ENCODE data around the gene RGS9.
A peak's percentile ranks its signal among the peaks of the same experiment; 100 is the strongest.
"Not testable (repeated sequence)": the region's sequence is repeated elsewhere in the genome, so short reads cannot be mapped to it uniquely, and the experiment has no call there.

The RGS9 gene

DNA sequence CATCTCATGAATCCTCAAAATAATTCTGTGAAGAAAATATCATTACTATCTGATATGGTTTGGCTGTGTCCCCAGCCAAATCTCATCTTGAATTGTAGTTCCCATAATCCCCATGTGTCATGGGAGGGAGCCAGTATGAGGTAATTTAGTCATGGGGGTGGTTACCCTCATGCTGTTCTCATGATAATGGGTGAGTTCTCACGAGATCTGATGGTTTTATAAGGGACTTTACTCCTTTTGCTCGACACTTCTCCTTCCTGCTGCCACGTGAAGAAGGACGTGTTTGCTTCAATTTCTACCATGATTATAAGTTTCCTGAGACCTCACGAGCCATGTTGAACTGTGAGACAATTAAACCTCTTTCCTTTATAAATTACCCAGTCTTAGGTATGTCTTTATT is 20.7 kb upstream of the RGS9 start:
- DNase-seq, result not testable (repeated sequence)

DNA sequence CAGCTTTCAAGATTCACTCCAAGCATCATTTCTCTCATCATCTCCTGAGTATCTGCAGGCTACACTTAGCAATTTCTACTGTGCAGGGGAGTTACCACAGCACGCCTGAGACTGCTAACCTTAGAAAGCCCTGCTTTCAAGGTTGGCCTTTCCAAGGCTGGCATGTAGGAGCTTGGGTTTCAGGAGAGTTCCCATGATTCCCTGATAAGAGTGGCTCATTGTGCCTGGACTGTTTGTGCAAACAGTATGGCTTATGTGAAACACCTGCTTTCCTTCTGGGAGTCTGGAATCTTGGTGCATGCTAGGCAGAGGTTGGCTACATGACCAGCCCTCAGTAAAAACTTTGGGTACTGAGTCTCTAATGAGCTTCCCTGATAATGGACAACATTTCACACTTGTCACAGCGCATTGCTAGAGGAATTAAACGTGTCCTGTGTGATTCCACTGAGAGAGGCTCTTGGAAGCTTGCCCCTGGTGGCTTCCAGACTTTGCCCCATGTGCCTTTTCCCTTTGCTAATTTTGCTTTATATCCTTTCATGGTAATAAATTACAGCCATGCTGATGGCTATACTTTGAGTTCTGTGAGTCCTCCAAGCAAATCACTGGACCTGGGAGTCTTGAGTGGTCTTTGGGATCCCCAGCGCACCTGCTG is 19.7 kb upstream of the RGS9 start:
- DNase-seq, result no peak

DNA sequence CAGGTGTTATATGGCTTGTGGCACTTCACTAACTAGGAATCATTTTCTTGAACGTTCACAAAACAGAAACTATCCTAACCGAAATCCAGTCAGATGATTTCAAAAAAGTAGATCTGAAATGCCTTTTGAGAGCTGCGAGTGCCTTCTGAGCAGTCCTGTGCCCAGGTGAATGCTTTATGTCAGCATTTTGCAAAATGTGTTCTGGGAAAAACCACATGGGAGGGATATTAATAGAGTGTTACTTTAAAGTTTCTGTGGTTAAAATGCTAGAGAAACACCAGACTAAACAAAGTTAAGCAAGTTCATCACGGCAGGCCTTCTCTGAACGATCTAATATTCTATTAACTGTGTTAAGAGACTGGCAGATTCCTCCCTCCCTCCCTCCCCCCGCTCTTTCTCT is 15.8 kb upstream of the RGS9 start:
- no peak for DNase-seq

DNA sequence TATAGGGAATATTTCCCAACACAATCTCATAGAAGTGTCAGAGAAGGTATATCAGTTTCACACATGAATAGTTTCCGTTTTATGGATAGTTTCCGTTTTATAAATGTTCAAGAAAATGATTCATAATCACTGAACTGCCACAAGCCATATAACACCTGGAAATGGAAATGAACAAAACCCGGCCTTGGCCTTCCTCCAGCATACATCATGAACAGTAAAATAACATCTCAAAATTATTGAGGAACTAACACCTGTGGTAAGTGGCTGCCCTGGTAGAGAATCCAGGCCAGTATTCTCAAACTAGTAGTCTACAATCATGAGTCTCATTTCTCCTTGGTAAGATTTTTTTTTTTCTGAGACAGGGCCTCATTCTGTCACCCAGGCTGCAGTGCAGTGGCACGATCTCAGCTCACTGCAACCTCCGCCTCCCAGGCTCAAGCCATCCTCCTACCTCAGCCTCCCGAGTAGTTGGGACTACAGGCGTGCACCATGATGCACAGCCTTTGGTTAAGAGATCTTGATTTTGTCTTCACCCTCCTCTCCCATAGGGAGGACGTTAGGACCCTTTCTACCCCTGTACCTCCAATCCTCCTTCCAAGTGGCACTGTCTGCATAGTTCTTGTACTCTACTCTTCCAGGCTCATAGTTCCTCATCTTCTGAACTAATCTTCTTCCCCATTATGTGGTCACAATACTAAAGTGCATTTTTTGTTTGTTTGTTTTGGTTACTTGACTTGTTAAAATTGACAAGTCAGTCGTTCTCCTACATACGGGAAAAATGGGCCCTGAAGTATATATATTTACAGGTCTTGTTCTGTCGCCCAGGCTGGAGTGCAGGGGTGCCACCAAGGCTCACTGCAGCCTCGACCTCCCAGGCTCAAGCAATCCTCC is 15.0 kb upstream of the RGS9 start:
- DNase-seq, result no peak

DNA sequence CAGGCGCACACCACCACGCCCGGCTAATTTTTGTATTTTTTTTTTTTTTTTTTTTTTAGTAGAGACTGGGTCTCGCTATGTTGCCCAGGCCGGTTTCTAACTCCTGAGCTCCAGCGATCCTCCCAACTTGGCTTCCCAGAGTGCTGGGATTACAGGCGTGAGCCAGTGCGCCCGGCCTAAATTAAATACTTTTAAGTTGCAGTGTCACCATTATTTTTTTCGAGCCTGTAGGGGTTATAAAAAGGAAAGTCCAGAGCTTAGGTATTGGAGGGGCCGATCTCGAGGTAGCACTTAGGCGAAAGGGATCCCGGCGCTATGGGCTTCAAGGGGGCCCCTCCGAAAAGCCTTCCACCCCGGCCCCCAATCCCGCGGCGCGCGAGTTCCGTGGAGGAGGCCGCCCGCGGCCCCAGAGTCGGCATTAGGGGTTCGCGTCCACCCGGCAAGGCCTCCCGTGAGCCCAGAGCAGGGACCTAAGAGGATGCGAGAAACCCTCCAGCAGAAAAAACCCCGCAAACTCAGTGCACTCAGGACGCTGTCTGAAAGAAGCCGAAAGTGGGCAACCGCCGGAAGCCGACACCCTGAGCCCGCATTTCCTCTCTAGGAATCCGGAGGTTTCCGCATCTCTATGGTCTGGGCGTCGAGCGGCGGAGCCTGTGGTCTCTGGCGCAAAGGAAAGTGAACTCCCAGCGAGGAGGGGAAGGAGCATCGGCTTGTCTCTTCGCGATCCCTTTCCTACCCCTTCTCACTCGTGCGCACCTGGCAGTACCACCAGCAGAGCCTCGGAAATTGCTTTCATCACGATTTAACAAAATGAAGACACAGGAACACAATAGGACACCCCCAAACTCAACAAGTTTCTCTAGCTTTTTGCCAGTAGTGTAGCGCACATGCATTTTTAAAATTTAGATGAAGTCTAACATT is 14.1 kb upstream of the RGS9 start:
- peak; percentile 38 for DNase-seq

DNA sequence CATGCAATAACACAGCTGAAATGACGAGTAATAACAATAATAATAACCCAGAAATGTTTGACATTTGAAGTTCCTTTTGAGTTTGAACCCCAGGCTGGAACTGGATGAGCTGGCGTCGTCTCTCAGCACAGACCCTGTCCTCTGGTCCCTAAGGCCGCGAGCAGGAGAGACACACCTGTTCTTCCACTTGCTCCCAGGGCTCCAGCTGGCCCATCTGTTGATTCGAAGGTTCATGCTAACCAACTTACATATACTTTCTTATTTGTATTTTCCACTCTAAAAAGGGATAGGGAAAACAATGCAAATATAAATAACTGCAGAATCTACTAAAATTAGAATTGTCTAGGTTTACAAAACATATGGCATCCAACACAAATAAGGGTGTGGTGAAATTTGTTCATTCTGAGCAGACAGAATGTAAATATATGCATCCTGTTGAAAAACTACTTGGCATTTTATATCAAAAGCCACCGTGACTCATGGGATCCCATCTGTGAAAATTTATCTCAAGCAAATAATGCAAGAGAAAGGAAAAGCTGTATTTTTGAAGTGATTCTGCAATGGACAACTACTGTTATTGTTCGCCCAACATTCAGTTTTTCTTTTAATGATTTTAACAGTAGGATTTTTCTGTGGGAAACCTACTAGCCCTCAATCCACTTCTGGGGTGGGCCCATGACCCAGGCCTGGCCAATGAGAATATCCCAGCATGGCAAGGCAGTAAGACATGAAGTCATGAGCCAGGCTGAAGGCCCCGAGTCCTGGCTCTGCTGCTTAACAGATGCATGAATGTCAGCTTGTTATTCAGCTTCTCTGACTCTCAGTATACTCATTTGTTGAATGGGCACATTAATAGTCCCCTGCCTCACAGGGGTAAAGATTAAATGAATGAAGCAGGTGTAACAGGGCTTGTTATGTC is 13.2 kb upstream of the RGS9 start:
- DNase-seq, result no peak

DNA sequence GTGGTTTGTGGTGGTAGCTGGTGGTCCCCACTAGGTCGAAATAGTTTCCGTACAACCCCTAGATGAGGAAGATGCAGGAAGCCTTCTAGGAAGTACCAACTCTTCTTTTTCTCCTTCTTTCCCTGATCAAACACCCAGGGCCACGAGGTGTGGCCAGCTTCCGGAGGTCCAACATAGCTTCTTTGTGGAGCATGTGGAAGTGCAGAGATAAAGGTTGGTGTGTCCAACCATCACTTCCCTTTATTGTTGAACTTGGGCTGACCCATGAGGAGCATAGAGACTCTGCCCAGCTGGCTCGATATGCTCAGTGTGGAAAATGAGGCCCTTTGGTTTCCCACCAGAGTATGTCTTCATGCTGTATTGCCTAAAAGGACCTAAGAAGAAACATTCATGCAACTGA is 6.3 kb upstream of the RGS9 start:
- DNase-seq, result no peak

DNA sequence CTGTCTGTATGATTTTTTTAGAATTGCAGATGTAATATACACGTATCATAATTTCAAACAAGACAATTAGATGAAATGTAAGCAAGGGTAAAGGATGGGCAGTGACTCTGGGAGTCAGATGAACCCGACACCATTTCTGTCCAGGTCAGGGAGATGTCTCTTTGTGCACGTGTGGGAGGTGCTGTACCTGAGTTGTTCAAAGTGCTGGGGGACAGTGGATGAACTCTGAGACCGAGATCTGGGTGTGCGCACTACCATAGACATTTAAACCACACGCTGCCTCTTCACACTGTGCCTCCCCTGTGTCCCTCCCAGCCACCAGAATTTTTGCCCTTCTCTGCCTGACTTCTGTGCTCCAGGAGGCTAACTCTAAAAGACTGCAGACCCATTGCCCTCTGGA is 5.9 kb upstream of the RGS9 start:
- no peak for DNase-seq

DNA sequence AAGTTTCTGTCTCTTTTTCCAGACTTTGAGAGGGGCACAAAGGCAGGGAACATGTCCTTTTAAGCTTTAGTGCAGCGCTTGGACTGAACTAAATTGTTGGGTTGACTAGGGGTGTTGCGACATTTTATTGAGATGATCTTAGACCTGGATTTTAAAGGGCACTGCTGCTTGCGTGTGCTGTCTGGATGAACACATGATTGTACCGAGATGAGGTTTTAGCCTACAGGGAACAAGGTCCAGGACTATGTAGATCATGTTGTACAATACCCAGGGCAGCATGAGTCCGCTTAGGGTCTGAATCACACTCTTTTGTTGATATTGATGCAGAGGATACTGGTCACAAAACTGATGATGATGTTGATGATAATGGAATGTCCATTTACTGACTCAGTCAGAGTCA is 5.2 kb upstream of the RGS9 start:
- no peak for DNase-seq

DNA sequence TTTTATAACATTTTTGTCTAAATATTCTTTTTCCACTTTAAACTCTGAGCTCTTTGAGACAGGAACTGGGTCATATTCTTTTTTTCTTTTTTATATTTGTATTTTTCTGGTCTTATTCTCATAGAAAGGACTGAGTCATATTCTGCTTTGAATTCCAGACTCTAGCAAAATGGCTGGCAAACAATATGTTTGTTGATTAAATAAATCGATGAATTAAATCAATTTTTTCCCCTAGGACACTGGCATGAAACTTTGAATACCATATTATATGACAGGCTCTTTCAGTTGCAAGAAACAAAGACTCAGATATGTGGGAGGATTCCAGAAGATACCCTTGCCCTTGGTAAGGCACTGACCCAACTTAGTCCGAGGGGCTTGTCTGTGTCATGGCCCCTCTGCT is 3.1 kb upstream of the RGS9 start:
- no peak for DNase-seq

DNA sequence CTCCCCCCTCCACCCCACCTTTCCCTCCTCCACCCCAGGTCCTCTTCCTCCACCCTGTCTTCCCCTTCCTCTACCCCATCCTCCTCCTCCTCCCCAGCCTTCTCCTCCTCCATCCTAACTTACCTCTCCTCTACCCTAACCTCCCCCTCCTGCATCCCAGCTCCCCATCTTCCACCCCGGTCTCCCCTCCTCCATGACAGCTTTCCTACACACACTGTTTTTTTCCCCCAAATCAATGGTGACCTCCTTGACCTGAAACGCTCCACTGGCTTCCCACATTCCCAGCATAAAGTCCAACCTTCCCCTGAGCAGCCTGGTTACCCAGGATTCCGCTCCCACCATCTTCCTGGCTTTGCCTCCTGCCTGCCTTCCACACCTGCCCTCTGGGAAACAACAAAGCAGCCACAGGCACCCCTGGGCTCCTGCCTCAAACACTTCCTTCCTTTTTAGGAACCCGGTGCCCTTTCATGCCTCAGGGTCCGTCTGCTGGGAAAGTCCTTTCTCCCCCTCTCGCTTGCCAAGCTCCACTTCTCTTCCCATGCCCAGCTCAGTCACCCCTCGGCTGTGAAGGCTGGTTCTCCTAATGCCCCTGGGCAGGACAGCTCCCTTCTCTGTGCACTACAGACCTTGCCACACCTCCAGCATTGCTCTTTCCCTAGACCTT is 2.1 kb downstream of the RGS9 start:
- no peak for DNase-seq

DNA sequence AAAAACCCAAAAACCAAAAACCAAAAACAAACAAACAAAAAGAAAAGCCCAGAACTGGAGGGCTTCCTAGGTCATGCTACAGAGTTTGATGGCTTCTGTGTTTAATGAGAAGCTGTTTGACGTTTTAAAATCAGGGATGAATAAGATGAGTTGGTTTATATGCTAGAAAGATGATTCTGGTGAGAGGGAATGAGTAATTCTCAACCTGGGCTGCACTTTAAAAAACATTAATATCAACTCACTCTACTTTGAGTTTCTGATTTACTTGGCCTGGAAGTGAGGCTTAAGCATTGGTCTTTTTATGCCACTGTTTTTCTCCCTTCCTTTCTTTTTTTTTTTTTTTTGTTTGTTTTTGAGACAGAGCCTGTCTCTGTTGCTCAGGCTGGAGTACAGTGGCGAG is 5.1 kb downstream of the RGS9 start:
- DNase-seq, result no peak

DNA sequence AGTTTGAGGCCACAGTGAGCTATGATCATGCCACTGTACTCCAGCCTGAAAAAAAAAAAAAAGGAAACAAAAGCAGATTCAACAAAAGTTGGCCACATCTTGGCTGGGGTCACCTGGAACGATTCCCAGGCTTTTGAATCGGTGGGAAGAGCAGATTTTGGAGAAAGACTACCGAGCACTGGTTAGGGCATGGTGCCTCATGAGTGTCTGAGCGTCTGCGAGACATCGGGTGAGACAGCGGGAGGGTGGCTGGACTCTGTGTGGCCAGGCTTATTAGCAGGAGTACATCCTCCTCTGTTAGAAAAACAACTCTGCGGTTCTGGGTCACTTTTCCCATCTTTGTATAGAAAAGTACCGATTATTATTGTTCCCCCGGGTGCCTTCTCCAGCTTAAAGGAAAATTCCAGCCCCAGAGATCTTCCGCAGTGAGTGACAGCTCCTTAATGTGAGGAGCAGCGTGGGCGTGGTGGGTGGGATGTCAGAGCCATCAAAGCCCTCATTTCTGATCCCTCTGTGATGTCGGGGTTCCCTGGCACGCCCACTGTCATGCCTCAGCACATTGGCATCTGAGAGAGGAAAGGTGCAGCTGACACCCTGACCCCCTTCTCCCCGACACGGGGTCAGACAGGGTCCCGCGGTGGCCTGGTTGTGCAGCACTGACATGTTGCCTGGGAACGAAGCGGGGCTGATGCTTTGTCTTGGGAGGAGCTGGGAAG is 6.9 kb downstream of the RGS9 start:
- DNase-seq, result no peak

DNA sequence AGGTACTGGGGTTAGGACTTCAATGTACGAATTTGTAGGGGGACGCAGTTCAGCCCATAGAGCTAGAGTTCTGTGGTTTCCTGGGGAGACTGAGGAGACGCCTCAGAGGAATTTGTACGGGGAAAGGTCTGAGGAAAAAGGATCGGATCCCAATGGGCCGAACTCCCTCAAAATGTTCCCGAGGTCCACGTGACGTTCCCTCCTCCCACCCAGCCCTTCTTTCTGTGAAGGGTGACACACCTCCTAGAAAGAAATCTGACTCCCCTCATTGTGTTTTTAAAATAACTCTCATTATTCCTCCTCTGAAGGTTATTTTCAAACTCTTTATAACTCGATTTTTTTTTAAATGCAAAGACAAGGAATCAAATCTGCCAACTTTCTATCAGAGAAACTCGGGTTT is 8.6 kb downstream of the RGS9 start:
- no peak for DNase-seq

DNA sequence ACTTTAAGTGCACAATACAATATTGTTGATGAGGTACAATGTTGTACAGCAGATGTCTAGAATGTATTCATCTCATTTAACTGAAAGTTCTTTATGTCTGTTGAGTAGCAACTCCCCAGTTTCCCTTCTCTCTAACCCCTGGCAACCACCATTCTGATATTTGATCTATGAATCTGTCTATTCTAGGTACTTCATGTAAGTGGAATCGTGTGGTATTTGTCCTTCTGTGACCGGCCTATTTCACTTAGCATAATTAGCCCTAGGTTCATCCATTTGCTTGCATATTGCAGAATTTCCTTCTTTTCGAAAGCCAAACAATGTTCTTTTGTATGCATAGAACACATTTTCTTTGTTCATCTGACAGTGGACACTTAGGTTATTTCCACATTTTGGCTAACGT is 10.8 kb downstream of the RGS9 start:
- no peak for DNase-seq

DNA sequence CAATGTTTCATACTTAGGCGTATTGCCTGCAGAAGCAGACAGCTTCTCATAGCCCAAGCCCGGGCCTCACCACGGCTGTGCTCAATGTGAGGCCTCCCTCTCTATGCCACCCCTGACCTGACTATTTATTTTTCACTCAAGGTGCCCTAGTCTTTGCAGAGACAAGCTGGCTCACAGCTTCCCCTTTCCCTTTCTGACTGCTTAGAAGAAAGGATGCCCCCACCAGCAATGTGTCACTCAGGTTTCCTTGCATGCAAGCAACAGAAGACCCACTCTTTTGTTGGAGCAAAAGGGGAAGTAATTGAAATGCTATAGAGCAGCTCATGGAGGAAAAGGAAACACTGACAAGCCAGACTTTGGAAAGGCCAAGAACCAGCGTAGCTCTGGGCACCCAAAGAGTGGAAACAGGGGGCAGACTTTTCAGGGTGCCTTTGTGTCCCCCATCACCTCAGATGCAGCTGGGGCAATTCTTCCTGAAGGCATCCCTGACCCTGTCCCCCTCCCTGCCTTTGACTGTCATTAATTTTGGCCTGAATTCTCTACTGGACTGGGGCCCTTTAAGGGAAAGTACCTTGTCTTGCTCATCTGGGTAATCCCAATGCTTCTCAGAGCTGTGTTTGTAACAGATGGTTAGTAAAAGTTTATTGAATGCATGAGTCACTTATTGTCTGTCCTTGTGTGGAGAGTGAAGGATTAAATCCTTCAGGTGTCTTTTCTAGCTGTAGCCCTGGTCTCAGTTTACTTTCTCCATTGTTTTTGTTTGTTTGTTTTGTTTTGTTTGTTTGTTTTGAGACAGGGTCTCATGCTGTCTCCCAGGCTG is 17.8 kb downstream of the RGS9 start:
- DNase-seq, result no peak

DNA sequence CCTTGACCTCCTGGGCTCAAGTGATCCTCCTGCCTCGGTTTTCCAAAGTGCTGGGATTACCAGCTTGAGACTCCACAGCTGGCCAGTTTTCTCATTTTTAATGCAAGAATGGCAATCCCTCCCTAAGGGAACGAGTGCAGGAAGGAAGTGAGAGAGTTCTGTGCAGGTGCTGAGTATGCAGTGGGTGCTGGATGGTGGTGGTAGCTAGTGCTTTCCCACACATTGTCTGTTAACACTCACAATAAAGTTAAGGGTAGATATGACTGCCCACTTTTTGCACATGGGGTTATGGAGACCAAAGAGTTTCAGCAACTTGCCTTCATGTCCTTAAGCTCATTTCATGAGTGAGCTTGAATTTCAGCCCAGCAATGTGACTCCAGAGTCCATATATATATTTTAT is 18.5 kb downstream of the RGS9 start:
- no peak for DNase-seq

DNA sequence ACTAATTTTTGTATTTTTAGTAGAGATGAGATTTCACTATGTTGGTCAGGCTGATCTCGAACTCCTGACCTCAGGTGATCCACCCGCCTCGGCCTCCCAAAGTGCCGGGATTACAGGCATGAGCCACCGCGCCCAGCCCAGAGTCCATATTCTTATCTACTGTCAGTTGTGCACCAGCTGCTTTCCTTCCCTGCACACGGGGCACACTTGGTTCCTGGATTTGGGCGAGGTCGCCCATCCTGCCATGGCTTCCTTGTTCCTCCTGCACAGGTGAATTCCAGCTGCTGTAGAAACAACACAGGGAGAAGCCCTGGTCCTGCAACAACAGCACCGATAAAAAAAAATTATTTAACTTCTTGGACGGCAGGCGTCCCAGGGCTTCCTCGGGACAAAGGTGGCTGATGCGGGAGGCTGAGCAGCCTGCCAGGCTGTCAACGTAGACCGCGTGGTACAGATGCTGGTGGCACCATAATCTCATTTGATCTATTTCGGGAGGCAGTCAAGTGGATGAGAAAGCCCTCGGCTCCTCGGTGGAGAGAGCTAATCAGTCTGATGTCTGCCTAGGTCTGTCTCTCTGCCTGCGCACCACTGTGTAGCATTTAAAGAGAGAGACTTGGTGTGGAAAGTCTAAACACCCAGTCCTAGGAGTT is 19.1 kb downstream of the RGS9 start:
- DNase-seq, result no peak

DNA sequence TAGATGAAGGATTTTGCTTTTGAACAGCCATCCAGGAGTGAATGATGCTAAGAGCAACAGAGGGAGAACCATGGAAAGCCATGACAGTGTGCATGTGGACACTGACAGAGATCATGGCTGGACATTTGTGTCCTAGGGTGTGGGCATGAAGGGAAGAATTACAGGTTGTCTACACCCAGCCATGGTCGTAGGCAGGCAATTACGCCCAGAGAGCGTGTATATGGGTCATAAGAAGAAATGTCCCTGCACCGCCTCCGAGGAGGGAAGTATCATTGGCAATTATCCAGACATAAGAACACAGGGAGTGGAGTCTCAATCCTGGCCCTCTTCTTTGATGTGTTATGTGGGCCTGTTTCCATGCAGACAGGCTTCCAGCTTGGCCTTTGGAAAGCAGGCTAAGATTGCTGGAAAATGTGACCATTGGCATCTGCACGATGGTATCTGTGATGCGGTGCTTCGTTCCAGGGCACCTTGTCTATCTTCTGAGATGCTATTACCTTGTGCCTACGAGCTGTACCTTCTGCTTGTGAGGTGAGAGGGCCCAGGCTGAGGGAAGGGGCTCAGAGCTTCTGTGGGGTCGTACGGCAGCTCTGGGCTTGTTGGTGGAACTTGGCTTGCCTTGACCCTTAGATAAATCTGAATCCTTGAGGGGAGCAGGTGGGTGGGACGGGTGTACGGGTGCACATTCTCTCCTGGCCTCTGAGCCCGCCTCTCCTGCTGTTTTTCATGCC is 19.8 kb downstream of the RGS9 start:
- DNase-seq, result no peak

All from DMS79 (cell line).